Stimulated activated CD8-positive, alpha-beta memory T cell treated with anti-CD3 and anti-CD28 coated beads, Interleukin-7, amount 100 ng/mL, for 24 hours (primary cell): ENCODE data around the gene NSL1.
"Not testable (repeated sequence)": the region's sequence is repeated elsewhere in the genome, so short reads cannot be mapped to it uniquely, and the experiment has no call there.

Experiments
- DNase-seq: peaks from one replicate; pipeline ENCODE4 v3.0.0-alpha.2; 2020; ENCODE audit warnings: low read depth

Gene NSL1

GRCh38 chr1:212783976-212784375, 7.6 kb downstream of the NSL1 start:
- no peak for DNase-seq

GRCh38 chr1:212782422-212783154, 9.0 kb downstream of the NSL1 start:
- no peak for DNase-seq

GRCh38 chr1:212781225-212781624, 10.4 kb downstream of the NSL1 start:
- no peak for DNase-seq

- no peak for DNase-seq
Measured at GRCh38 chr1:212780759-212781158, 10.8 kb downstream of the NSL1 start.

GRCh38 chr1:212779086-212779485, 12.5 kb downstream of the NSL1 start:
- DNase-seq: not testable (repeated sequence)

GRCh38 chr1:212777151-212777550, 14.4 kb downstream of the NSL1 start:
- DNase-seq: no peak

GRCh38 chr1:212775241-212775640, 16.3 kb downstream of the NSL1 start:
- no peak for DNase-seq

GRCh38 chr1:212774584-212774983, 17.0 kb downstream of the NSL1 start:
- DNase-seq: no peak

GRCh38 chr1:212773011-212773410, 18.6 kb downstream of the NSL1 start:
- no peak for DNase-seq

GRCh38 chr1:212771341-212771740, 20.2 kb downstream of the NSL1 start:
- DNase-seq: no peak

- DNase-seq: no peak
Measured at GRCh38 chr1:212769459-212770167, 22.0 kb downstream of the NSL1 start.

- not testable (repeated sequence) for DNase-seq
Measured at GRCh38 chr1:212766825-212767224, 24.8 kb downstream of the NSL1 start.

GRCh38 chr1:212764718-212765281, 26.8 kb downstream of the NSL1 start:
- DNase-seq: not testable (repeated sequence)

- no peak for DNase-seq
Measured at GRCh38 chr1:212762839-212763238, 28.7 kb downstream of the NSL1 start.

GRCh38 chr1:212762234-212762633, 29.3 kb downstream of the NSL1 start:
- no peak for DNase-seq

- DNase-seq: peak; percentile 29
Measured at GRCh38 chr1:212760126-212760823, 31.3 kb downstream of the NSL1 start.

- no peak for DNase-seq
Measured at GRCh38 chr1:212759683-212760082, 31.9 kb downstream of the NSL1 start.

GRCh38 chr1:212754680-212755079, 36.9 kb downstream of the NSL1 start:
- DNase-seq: no peak

GRCh38 chr1:212754193-212754592, 37.4 kb downstream of the NSL1 start:
- no peak for DNase-seq

GRCh38 chr1:212753749-212754148, 37.8 kb downstream of the NSL1 start:
- DNase-seq: no peak

- DNase-seq: no peak
Measured at GRCh38 chr1:212752934-212753497, 38.6 kb downstream of the NSL1 start.

- DNase-seq: no peak
Measured at GRCh38 chr1:212752252-212752933, 39.2 kb downstream of the NSL1 start.
